ENCODE data around the gene CST3.

The CST3 gene

DNA sequence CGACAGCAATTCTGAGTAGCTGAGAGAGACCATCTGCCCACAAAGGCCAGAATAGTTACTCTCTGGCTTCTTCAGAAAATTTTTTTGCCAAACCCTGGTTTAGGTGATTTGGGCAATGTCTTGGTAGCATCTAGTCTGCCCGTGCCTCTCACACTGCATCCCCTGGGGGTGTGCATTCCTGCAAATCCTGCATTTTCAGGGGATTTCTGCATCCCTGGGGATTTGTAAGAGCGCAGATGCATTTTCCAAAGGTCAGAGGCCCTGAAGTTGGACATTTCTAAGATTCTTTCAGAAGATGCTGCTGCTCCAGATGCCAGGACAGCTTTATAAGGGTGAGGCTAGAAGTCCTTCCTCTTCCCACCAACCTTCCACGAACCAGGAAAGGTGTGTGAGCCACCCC, 36.0 kb downstream of the CST3 start:
- Histone ChIP-seq H3K4me1 (ENCODE audit: insufficient read depth, low read length) (0 out of 2 replicates have a peak, but pooled peaks cover 1% of the 10 kb centered on the region), H2AFZ (ENCODE audit: low read depth, low read length) (no peak overlapping the region), H3K4me3 (ENCODE audit: low read depth in 1 of 2, low read length in 2 of 2) (no peak overlapping the region), H3K4me2 (ENCODE audit: insufficient read depth, low read length) (no peak overlapping the region), H3K9me3 (ENCODE audit: insufficient read depth, low read length, severe bottlenecking) (no peaks in the 10 kb centered on the region), H3K79me2 (ENCODE audit: insufficient read depth, low read length) (no peaks in the 10 kb centered on the region), H3K36me3 (ENCODE audit: insufficient read depth, low read length) (no peaks in the 10 kb centered on the region), H3K27ac (ENCODE audit: low read length) (no peak overlapping the region), H4K20me1 (ENCODE audit: insufficient read depth, low read length) (no peaks in the 10 kb centered on the region), H3K27me3 (ENCODE audit: insufficient read depth, low read length, poor library complexity) (peaks cover 49% of the 10 kb centered on the region), H3K9ac (ENCODE audit: low read depth, low read length) (no peak overlapping the region)
- ATAC-seq (ENCODE audit: insufficient read depth, low read depth) (no peak), DNase-seq (no peak)
- no peak for TF ChIP-seq EZH2 (IDR thresholded peaks at IDR 0.05; ENCODE audit: borderline replicate concordance, low read depth, low read length, severe bottlenecking)
- TF ChIP-seq, protein P1, sequence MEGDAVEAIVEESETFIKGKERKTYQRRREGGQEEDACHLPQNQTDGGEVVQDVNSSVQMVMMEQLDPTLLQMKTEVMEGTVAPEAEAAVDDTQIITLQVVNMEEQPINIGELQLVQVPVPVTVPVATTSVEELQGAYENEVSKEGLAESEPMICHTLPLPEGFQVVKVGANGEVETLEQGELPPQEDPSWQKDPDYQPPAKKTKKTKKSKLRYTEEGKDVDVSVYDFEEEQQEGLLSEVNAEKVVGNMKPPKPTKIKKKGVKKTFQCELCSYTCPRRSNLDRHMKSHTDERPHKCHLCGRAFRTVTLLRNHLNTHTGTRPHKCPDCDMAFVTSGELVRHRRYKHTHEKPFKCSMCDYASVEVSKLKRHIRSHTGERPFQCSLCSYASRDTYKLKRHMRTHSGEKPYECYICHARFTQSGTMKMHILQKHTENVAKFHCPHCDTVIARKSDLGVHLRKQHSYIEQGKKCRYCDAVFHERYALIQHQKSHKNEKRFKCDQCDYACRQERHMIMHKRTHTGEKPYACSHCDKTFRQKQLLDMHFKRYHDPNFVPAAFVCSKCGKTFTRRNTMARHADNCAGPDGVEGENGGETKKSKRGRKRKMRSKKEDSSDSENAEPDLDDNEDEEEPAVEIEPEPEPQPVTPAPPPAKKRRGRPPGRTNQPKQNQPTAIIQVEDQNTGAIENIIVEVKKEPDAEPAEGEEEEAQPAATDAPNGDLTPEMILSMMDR (IDR thresholded peaks at IDR 0.05; ENCODE audit: borderline replicate concordance, extremely low read depth, low read length, poor library complexity, severe bottlenecking): no peak

DNA sequence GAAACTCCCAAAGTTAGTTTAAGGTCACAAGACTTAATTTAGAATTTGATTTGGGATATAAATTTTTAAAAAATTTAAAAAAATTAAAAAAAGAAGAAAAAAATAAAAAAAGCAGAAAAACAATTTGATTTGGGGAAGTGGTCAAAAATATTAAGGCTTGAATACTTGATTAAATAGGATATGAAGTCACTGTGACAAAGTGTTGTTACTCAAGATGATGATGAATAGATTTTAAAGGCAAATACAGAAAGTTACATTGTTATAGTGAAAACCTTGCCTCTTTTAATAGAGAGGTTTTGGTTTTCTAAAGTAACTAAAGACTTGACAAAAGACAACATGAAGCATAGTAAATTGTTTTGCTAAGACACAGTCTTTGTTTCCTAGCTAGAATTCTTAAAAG, 39.3 kb downstream of the CST3 start:
- no peak for DNase-seq
- no peak for ATAC-seq (ENCODE audit: insufficient read depth, low read depth)
- Histone ChIP-seq H2AFZ (ENCODE audit: low read depth, low read length) (no peak overlapping the region), H3K36me3 (ENCODE audit: insufficient read depth, low read length) (no peaks in the 10 kb centered on the region), H3K79me2 (ENCODE audit: insufficient read depth, low read length) (no peaks in the 10 kb centered on the region), H3K4me3 (ENCODE audit: low read depth in 1 of 2, low read length in 2 of 2) (no peak overlapping the region), H3K9ac (ENCODE audit: low read depth, low read length) (no peak overlapping the region), H3K4me2 (ENCODE audit: insufficient read depth, low read length) (no peak overlapping the region), H4K20me1 (ENCODE audit: insufficient read depth, low read length) (no peaks in the 10 kb centered on the region), H3K4me1 (ENCODE audit: insufficient read depth, low read length) (no peaks in the 10 kb centered on the region), H3K9me3 (ENCODE audit: insufficient read depth, low read length, severe bottlenecking) (no peaks in the 10 kb centered on the region), H3K27me3 (ENCODE audit: insufficient read depth, low read length, poor library complexity) (peaks cover 45% of the 10 kb centered on the region), H3K27ac (ENCODE audit: low read length) (no peak overlapping the region)
- TF ChIP-seq, protein P1 (IDR thresholded peaks at IDR 0.05; ENCODE audit: borderline replicate concordance, extremely low read depth, low read length, poor library complexity, severe bottlenecking): no peak
- no peak for TF ChIP-seq EZH2 (IDR thresholded peaks at IDR 0.05; ENCODE audit: borderline replicate concordance, low read depth, low read length, severe bottlenecking)

DNA sequence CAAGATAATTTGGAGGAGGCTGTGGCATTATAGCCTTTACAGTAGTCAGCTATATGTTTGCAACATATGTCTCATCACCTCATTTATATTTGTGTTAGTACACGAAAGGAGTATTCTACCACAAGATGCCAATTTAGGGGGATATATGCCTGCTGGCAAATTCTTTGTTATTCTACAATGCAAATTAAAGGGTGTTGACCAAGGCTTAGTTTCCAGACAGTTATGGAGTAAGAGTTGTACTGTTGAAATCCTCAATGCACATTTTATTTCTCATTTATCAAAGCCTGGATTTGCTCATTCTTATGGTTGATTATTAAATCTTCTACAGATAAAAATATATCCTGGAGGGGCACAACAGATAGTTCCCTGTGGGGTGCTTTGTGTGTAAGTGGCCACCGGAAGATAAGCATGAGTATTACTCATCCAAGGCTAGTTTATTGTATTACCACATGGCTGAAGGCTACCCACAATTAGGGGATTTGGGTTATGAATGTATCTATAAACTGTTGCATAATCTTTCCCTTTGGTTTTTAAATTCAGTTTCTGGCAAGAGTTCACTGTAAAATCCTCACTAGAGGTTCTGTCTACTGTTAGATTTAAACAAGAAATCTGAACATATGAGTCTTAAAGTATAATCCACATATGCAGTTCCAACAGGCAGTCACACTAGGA, 41.0 kb downstream of the CST3 start:
- Histone ChIP-seq H4K20me1 (ENCODE audit: insufficient read depth, low read length) (no peaks in the 10 kb centered on the region), H3K4me3 (ENCODE audit: low read depth in 1 of 2, low read length in 2 of 2) (no peak overlapping the region), H3K9me3 (ENCODE audit: insufficient read depth, low read length, severe bottlenecking) (no peaks in the 10 kb centered on the region), H2AFZ (ENCODE audit: low read depth, low read length) (no peak overlapping the region), H3K4me2 (ENCODE audit: insufficient read depth, low read length) (no peak overlapping the region), H3K27ac (ENCODE audit: low read length) (no peak overlapping the region), H3K36me3 (ENCODE audit: insufficient read depth, low read length) (no peaks in the 10 kb centered on the region), H3K4me1 (ENCODE audit: insufficient read depth, low read length) (no peaks in the 10 kb centered on the region), H3K9ac (ENCODE audit: low read depth, low read length) (no peak overlapping the region), H3K79me2 (ENCODE audit: insufficient read depth, low read length) (no peaks in the 10 kb centered on the region), H3K27me3 (ENCODE audit: insufficient read depth, low read length, poor library complexity) (peaks cover 31% of the 10 kb centered on the region)
- DNase-seq (no peak), ATAC-seq (ENCODE audit: insufficient read depth, low read depth) (no peak)
- TF ChIP-seq, protein P1 (IDR thresholded peaks at IDR 0.05; ENCODE audit: borderline replicate concordance, extremely low read depth, low read length, poor library complexity, severe bottlenecking): no peak
- no peak for TF ChIP-seq EZH2 (IDR thresholded peaks at IDR 0.05; ENCODE audit: borderline replicate concordance, low read depth, low read length, severe bottlenecking)

Data from DND-41 (cell line).